ENCODE measurements around the gene CASK.

DNA sequence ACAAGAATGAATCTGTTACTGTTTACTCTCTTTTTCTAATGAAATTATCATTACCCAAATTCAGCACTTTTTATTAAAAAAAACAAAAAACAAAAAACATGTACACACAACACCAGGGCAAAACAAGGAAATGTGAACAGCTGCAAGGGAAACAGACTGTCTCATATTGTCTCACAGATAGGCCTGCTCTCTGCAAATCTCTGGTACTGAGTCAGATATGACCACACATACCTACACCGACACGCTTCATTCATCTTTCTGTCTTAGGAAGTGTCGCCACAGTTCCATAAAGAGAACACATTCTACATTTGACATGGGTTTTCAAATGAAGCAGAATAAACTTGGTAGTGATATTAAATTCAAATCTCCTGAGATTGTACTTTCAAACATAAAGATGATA is 326.8 kb downstream of the CASK start:
- TF ChIP-seq, protein P1, sequence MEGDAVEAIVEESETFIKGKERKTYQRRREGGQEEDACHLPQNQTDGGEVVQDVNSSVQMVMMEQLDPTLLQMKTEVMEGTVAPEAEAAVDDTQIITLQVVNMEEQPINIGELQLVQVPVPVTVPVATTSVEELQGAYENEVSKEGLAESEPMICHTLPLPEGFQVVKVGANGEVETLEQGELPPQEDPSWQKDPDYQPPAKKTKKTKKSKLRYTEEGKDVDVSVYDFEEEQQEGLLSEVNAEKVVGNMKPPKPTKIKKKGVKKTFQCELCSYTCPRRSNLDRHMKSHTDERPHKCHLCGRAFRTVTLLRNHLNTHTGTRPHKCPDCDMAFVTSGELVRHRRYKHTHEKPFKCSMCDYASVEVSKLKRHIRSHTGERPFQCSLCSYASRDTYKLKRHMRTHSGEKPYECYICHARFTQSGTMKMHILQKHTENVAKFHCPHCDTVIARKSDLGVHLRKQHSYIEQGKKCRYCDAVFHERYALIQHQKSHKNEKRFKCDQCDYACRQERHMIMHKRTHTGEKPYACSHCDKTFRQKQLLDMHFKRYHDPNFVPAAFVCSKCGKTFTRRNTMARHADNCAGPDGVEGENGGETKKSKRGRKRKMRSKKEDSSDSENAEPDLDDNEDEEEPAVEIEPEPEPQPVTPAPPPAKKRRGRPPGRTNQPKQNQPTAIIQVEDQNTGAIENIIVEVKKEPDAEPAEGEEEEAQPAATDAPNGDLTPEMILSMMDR (IDR thresholded peaks at IDR 0.05) = no peak
- TF ChIP-seq POLR2A (IDR thresholded peaks at IDR 0.05) (no peak), POLR2AphosphoS5 (IDR thresholded peaks at IDR 0.05) (no peak)

Measured in prostate gland (tissue), 2 donors.